Thymus (tissue), 11 donors: ENCODE results near the gene CTNNB1. TPM values are rescaled to one million over a fixed set of nuclear protein-coding genes. Genes with fewer than 3 reads are reported as not detected.
"Not testable (repeated sequence)": the region's sequence is repeated elsewhere in the genome, so short reads cannot be mapped to it uniquely, and the experiment has no call there.

Experiments used
- DNase-seq, 9 donors: peaks; one replicate each; pipeline ENCODE4 v3.0.0-alpha.2; 2013; ENCODE audit warnings: low spot score in 9 of 9, low read depth in 6 of 9, missing footprints in 1 of 9
- H3K27ac ChIP-seq, 2 donors: one replicate each; pipeline ENCODE4 v1.5.1; 2013; ENCODE audit warnings: control low read depth in 1 of 2, low read depth in 1 of 2, low read length in 1 of 2, mild to moderate bottlenecking in 1 of 2, moderate library complexity in 1 of 2
- H3K27me3 ChIP-seq, 2 donors: one replicate each; pipeline ENCODE4 v1.5.1; 2013; ENCODE audit warnings: low read length in 1 of 2; ENCODE audit not compliant: control insufficient read depth in 2 of 2, insufficient read depth in 1 of 2
- H3K36me3 ChIP-seq, 2 donors: one replicate each; pipeline ENCODE4 v1.5.1; 2013; ENCODE audit warnings: low read length in 1 of 2, mild to moderate bottlenecking in 1 of 2, moderate library complexity in 1 of 2; ENCODE audit not compliant: control insufficient read depth in 2 of 2, insufficient read depth in 2 of 2
- H3K4me1 ChIP-seq, 2 donors: one replicate each; pipeline ENCODE4 v1.5.1; 2013; ENCODE audit warnings: low read length in 2 of 2; ENCODE audit not compliant: control insufficient read depth in 2 of 2, insufficient read depth in 2 of 2
- H3K4me3 ChIP-seq, 2 donors: one replicate each; pipeline ENCODE4 v1.5.1; 2013; ENCODE audit warnings: low read length in 2 of 2, control low read depth in 1 of 2, mild to moderate bottlenecking in 1 of 2
- H3K9me3 ChIP-seq, 2 donors: one replicate each; pipeline ENCODE4 v1.5.1; 2013; ENCODE audit warnings: low read length in 1 of 2, mild to moderate bottlenecking in 1 of 2; ENCODE audit not compliant: control insufficient read depth in 2 of 2, insufficient read depth in 1 of 2
- WGBS: extraction: QIAGEN DNeasy Blood & Tissue Kit; methylation state at CpG from one replicate; pipeline ENCODE4 v1.1.7; 2013; 5-methylcytosine and 5-hydroxymethylcytosine counted together
- polyA plus RNA-seq: library from polyadenylated mRNA; stranded (reverse); fragments of 200-250 nt; gene quantifications from one replicate; pipeline ENCODE4 v1.2.3, GENCODE V29; 2013
- total RNA-seq: library from RNA; stranded (reverse); fragments of 120-200 nt; gene quantifications from one replicate; pipeline ENCODE4 v1.2.4, GENCODE V29; 2013
- donor health status: healthy.

Gene CTNNB1
- total and polyA plus RNA-seq, 2 donors: 165 to 270 TPM

DNA sequence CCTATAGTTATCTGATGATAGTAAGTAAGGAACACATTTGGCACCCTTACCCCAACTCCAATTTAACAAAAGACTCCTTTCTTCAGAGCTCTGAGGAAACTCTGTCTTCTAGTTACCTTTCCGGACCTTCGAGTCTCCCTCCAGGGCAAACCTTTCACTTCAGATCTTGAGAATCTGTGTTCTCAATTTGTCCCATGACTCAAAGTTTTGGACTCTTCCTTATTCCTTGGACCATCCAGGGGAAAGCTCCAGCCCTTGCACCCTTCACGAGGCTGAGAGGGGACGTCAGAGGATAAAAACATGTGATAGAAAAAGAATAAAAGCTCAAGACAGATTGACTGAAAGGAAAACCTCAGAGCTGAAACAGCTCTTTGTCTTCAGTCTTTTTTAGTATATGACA is 76.9 kb downstream of the CTNNB1 start:
- no peak for DNase-seq
- no peak overlapping the region for H3K27ac ChIP-seq
- H3K4me3 ChIP-seq: no peak overlapping the region
- no peaks in the 10 kb centered on the region for H3K27me3 ChIP-seq
- no peaks in the 10 kb centered on the region for H3K4me1 ChIP-seq
- no peaks in the 10 kb centered on the region for H3K36me3 ChIP-seq
- H3K9me3 ChIP-seq: no peaks in the 10 kb centered on the region
- WGBS: 95% methylated on average over 4 of the region's 4 CpGs

DNA sequence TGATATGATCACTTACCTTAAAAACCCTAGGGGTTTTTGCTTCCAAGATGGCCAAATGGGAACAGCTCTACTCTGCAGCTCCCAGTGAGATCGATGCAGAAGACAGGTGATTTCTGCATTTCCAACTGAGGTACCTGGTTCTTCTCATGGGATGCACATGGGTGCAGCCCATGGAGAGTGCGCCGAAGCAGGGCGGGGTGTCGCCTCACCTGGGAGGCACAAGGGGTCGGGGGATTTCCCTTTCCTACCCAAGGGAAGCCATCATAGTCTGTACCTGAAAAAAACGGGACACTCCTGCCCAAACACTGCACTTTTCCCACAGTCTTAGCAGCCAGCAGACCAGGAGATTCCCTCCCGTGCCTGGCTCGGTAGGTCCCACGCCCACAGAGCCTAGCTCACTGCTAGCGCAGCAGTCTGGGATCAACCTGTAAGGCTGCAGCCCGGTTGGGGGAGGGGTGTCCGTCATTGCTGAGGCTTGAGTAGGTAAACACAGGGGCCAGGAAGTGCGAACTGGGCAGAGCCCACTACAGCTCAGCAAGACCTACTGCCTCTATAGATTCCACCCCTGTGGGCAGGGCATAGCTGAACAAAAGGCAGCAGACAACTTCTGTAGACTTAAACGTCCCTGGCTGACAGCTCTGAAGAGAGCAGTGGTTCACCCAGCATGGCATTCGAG is 78.6 kb downstream of the CTNNB1 start:
- DNase-seq: no peak
- no peaks in the 10 kb centered on the region for H3K9me3 ChIP-seq
- WGBS: 93% methylated on average over 16 of the region's 16 CpGs

DNA sequence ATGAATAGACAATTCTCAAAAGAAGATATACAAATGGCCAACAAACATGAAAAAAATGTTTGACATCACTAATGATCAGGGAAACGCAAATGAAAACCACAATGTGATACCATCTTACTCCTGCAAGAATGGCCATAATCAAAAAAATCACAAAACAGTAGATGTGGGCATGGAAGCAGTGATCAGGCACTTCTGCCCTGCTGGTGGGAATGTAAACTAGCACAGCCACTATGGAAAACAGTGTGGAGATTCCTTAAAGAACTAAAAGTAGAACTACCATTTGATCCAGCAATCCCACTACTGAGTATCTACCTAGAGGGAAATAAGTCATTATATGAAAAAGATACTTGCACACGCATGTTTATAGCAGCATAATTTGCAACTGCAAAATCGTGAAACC is 85.6 kb downstream of the CTNNB1 start:
- H3K36me3 ChIP-seq, H3K27me3 ChIP-seq, H3K4me3 ChIP-seq, DNase-seq, H3K4me1 ChIP-seq, H3K27ac ChIP-seq, H3K9me3 ChIP-seq: not testable (repeated sequence)
- WGBS: 96% methylated on average over 3 of the region's 3 CpGs

More for the DNA sequence above, 78.6 kb downstream of the CTNNB1 start:
- no peak overlapping the region for H3K4me3 ChIP-seq
- no peak overlapping the region for H3K27ac ChIP-seq
- no peaks in the 10 kb centered on the region for H3K4me1 ChIP-seq
- no peaks in the 10 kb centered on the region for H3K27me3 ChIP-seq
- no peaks in the 10 kb centered on the region for H3K36me3 ChIP-seq

DNA sequence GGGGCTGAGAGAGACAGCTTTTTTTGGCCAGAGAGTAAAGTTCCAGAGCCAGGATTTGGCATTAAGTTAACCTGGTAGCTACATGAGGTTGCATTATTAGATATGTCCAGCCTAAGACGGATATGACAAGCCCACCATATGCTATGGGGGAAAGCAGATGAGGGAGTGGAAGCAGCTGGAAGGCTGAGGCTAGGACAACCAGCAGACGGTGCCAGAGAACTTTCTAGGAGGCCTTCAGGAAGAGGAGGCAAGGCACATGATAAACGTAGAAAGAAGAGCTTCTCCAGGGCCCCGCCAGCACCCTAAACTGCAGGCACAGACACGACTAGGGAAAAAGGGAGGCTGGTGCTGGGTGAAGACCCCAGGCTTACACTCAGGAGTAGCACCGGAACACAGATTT is 87.0 kb downstream of the CTNNB1 start:
- no peak overlapping the region for H3K27ac ChIP-seq
- H3K4me3 ChIP-seq: no peak overlapping the region
- no peak for DNase-seq
- H3K36me3 ChIP-seq: no peaks in the 10 kb centered on the region
- no peaks in the 10 kb centered on the region for H3K9me3 ChIP-seq
- no peaks in the 10 kb centered on the region for H3K27me3 ChIP-seq
- WGBS: 58% methylated on average over 6 of the region's 6 CpGs
- H3K4me1 ChIP-seq: peaks cover 0 to 3% of the 10 kb centered on the region in 2 donors

- Histone ChIP-seq H3K4me1 (peaks cover 0 to 3% of the 10 kb centered on the region in 2 donors), H3K27ac (no peak overlapping the region), H3K36me3 (no peaks in the 10 kb centered on the region), H3K27me3 (no peaks in the 10 kb centered on the region), H3K9me3 (no peaks in the 10 kb centered on the region), H3K4me3 (no peak overlapping the region)
- WGBS: 97% methylated on average over 8 of the region's 8 CpGs
- no peak for DNase-seq
These were observed 89.5 kb downstream of the CTNNB1 start for GRCh38 chr3:41288785-41289184.
